Thyroid gland (tissue), 4 donors: ENCODE data around the gene CASP2. TPM values are rescaled to one million over a fixed set of nuclear protein-coding genes. Genes with fewer than 3 reads are reported as not detected.

Experiments
- DNase-seq, 2 donors: peaks; one replicate each; pipeline ENCODE4 v3.0.0-alpha.2; 2019
- H3K27ac ChIP-seq, 3 donors: fragments of 200-600 bp; sonication (generic); 1 replicate in 2 of 3; 2 replicates in 1 of 3; pipeline ENCODE4 v1.5.1; 2016 to 2019; ENCODE audit warnings: mild to moderate bottlenecking in 1 of 3, moderate library complexity in 1 of 3
- H3K27me3 ChIP-seq: fragments of 200-600 bp; sonication (generic); one replicate; pipeline ENCODE4 v1.5.1; 2019
- H3K36me3 ChIP-seq, 2 donors: fragments of 200-600 bp; sonication (generic); one replicate each; pipeline ENCODE4 v1.5.1; 2016 to 2019
- H3K4me1 ChIP-seq, 2 donors: fragments of 200-600 bp; sonication (generic); one replicate each; pipeline ENCODE4 v1.5.1; 2017 to 2019
- H3K4me3 ChIP-seq, 3 donors: fragments of 200-600 bp; sonication (generic); replicated peaks in 1 of 3; 1 replicate in 2 of 3; 2 replicates in 1 of 3; pipeline ENCODE4 v1.5.1; 2016; ENCODE audit warnings: mild to moderate bottlenecking in 1 of 3
- H3K9me3 ChIP-seq: fragments of 200-600 bp; sonication (generic); one replicate; pipeline ENCODE4 v1.5.1; 2017
- POLR2A ChIP-seq, 2 donors: fragments of 450-650 bp; IDR thresholded peaks; one replicate each; pipeline ENCODE4 v1.6.1; 2017; ENCODE audit warnings: antibody characterized with exemption in 2 of 2, mild to moderate bottlenecking in 2 of 2, moderate library complexity in 1 of 2
- WGBS, 2 donors: methylation state at CpG; one replicate each; pipeline ENCODE4 v1.1.5; 2017; 5-methylcytosine and 5-hydroxymethylcytosine counted together
- intact Hi-C: fragments of 100-400 bp; cut with DNase I; formaldehyde crosslinking; loops from one replicate; pipeline ENCODE4 v1.15.1; 2023
- total RNA-seq, 4 donors: library from RNA; depleted of rRNA; stranded (reverse); fragments of >200 nt; gene quantifications; one replicate each; pipeline ENCODE4 v1.2.3, GENCODE V29; 2016
- TF ChIP-seq, protein P1 (sequence below), 6 experiments: fragments of 200-600 bp in 3 of 6; fragments of 450-650 bp in 3 of 6; sonication (generic) in 3 of 6; IDR thresholded peaks; one replicate each; pipeline ENCODE4 v1.5.1; 2016 to 2019; ENCODE audit warnings: antibody characterized with exemption in 6 of 6, mild to moderate bottlenecking in 2 of 6, inconsistent platforms in 1 of 6, moderate library complexity in 1 of 6

CASP2 gene
- total RNA-seq, 4 donors from 2014 or later, result 13.0 to 21.7 (median 17.5) TPM

DNA sequence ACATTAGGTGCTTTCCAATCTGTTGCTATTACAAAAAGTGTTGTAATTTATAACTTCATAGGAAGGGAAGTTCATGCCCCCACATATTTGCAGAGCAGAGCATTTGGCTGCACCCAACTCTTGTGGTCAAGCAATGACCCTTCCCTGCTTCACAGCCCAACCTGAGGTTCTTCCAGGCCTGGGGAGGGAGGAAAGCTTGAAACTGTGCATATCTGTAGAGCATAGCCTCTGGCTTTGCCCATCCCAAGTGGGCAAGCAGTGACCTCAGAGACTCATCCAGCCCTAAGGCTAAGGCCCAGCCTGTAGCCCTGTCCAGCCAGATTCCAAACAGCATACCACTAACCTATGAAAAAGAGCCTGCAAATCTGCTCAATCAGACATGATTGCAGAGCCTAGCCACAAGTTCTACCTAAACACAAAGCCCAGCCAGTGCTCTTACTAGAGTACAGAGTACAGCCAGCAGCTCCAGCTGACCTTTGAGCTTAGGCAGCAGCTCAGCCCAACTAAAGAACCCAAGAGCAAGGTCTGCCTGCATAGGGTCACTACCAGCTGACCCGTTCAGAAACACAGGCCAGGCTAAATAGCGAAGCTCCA is 39.3 kb upstream of the CASP2 start:
- TF ChIP-seq, protein P1, sequence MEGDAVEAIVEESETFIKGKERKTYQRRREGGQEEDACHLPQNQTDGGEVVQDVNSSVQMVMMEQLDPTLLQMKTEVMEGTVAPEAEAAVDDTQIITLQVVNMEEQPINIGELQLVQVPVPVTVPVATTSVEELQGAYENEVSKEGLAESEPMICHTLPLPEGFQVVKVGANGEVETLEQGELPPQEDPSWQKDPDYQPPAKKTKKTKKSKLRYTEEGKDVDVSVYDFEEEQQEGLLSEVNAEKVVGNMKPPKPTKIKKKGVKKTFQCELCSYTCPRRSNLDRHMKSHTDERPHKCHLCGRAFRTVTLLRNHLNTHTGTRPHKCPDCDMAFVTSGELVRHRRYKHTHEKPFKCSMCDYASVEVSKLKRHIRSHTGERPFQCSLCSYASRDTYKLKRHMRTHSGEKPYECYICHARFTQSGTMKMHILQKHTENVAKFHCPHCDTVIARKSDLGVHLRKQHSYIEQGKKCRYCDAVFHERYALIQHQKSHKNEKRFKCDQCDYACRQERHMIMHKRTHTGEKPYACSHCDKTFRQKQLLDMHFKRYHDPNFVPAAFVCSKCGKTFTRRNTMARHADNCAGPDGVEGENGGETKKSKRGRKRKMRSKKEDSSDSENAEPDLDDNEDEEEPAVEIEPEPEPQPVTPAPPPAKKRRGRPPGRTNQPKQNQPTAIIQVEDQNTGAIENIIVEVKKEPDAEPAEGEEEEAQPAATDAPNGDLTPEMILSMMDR (IDR thresholded peaks at IDR 0.05), result no peak
- no peak for TF ChIP-seq POLR2A (IDR thresholded peaks at IDR 0.05)

GRCh38 chr7:143250199-143250598 is 38.0 kb upstream of the CASP2 start:
- Histone ChIP-seq H3K4me1 (no peaks in the 10 kb centered on the region), H3K27me3 (no peaks in the 10 kb centered on the region), H3K27ac (no peak overlapping the region), H3K36me3 (no peaks in the 10 kb centered on the region), H3K4me3 (no peak overlapping the region), H3K9me3 (no peaks in the 10 kb centered on the region)
- intact Hi-C loops, result no loop called here
- no peak for DNase-seq
- no peak for TF ChIP-seq POLR2A (IDR thresholded peaks at IDR 0.05)
- TF ChIP-seq, protein P1 (IDR thresholded peaks at IDR 0.05), result no peak

More for the DNA sequence above, 39.3 kb upstream of the CASP2 start:
- Histone ChIP-seq H3K4me3 (no peak overlapping the region), H3K27ac (no peak overlapping the region), H3K27me3 (no peaks in the 10 kb centered on the region), H3K9me3 (no peaks in the 10 kb centered on the region), H3K36me3 (no peaks in the 10 kb centered on the region), H3K4me1 (no peaks in the 10 kb centered on the region)
- WGBS, 2 donors, result 82 to 100% methylated on average over 2 of the region's 2 CpGs
- intact Hi-C loops, result no loop called here
- DNase-seq, result no peak

GRCh38 chr7:143250822-143251221 is 37.3 kb upstream of the CASP2 start:
- TF ChIP-seq, protein P1 (IDR thresholded peaks at IDR 0.05), result no peak
- TF ChIP-seq POLR2A (IDR thresholded peaks at IDR 0.05), result no peak
- 95 to 97% methylated on average over 1 of the region's 1 CpG for WGBS, 2 donors
- H3K4me1 ChIP-seq, result no peaks in the 10 kb centered on the region

DNA sequence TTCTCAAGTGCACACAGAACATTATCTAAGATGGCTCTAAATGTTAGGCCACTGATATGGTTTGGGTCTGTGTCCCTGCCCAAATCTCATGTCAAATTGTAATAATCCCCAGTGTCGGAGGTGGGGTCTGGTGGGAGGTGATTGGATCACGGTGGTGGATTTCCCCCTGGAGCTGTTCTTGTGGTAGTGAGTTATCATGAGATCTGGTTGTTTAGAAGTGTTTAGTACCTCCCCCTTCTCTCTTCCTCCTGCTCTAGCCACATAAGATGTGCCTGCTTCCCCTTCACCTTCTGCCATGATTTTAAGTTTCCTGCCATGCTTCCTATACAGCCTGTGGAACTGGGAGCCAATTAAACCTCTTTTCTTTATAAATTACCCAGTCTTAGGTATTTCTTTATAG is 36.1 kb upstream of the CASP2 start:
- H3K36me3 ChIP-seq, result no peaks in the 10 kb centered on the region
- H3K27me3 ChIP-seq, result no peaks in the 10 kb centered on the region
- WGBS, 2 donors, result 88 to 92% methylated on average over 2 of the region's 2 CpGs
- no peak overlapping the region for H3K27ac ChIP-seq
- no peak overlapping the region for H3K4me3 ChIP-seq
- no peak for DNase-seq
- H3K9me3 ChIP-seq, result no peaks in the 10 kb centered on the region
- TF ChIP-seq, protein P1 (IDR thresholded peaks at IDR 0.05), result no peak
- no peak for TF ChIP-seq POLR2A (IDR thresholded peaks at IDR 0.05)
- intact Hi-C loops, result no loop called here
- no peaks in the 10 kb centered on the region for H3K4me1 ChIP-seq

More at GRCh38 chr7:143250822-143251221, 37.3 kb upstream of the CASP2 start:
- no peak overlapping the region for H3K27ac ChIP-seq
- DNase-seq, result no peak
- no peaks in the 10 kb centered on the region for H3K9me3 ChIP-seq
- H3K4me3 ChIP-seq, result no peak overlapping the region
- intact Hi-C loops, result no loop called here
- H3K36me3 ChIP-seq, result no peaks in the 10 kb centered on the region
- no peaks in the 10 kb centered on the region for H3K27me3 ChIP-seq

GRCh38 chr7:143255564-143255963 is 32.6 kb upstream of the CASP2 start:
- TF ChIP-seq, protein P1 (IDR thresholded peaks at IDR 0.05), result no peak
- no peak for TF ChIP-seq POLR2A (IDR thresholded peaks at IDR 0.05)
- DNase-seq, result no peak
- intact Hi-C loops, result no loop called here
- no peaks in the 10 kb centered on the region for H3K36me3 ChIP-seq
- no peak overlapping the region for H3K27ac ChIP-seq
- no peak overlapping the region for H3K4me3 ChIP-seq
- peaks cover 0 to 4% of the 10 kb centered on the region in 2 donors for H3K4me1 ChIP-seq
- WGBS, 2 donors, result 84 to 88% methylated on average over 3 of the region's 3 CpGs
- H3K9me3 ChIP-seq, result no peaks in the 10 kb centered on the region
- H3K27me3 ChIP-seq, result no peaks in the 10 kb centered on the region
